ENCODE results near the gene NOX3. TPM values are rescaled to one million over a fixed set of nuclear protein-coding genes. Genes with fewer than 3 reads are reported as not detected.

NOX3 gene
- total and polyA plus RNA-seq, 2 of the 8 experiments (the other 6 are each of a cell fraction or from before 2014, with no cell fraction given), result not detected

DNA sequence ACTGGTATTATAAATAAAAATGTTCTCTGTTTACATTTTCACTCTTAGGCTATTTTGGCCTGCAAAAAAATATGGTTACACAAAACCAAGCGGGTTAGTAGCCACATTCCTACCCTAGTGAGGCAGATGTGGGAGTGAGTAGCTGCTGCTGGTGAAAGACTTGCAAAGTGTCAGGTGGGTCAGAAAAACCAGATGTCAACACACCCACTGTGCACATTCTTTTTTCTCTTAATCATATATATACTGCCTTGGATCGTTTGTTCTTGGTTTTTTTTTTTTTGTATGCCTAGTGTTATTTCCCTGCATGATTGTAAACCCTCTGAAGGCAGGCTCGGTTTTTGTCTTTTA lies 73.3 kb downstream of the NOX3 start:
- H3K4me2 ChIP-seq (ENCODE audit: insufficient read depth in 1 of 2, low read depth in 2 of 2, low read length in 2 of 2), result no peak overlapping the region
- H3K36me3 ChIP-seq (ENCODE audit: control insufficient read depth in 2 of 4, insufficient read depth in 4 of 4, low read length in 3 of 4), result no peaks in the 10 kb centered on the region
- H4K20me1 ChIP-seq (replicated peaks in 1 of 2; ENCODE audit: control insufficient read depth in 1 of 2, insufficient read depth in 2 of 2, low read length in 2 of 2), result no peaks in the 10 kb centered on the region
- no peak overlapping the region for H3K56ac ChIP-seq (replicated peaks; ENCODE audit: insufficient read length, low read depth, low read length)
- H2BK120ac ChIP-seq (replicated peaks; ENCODE audit: low read depth, low read length), result no peak overlapping the region
- ChIA-PET CTCF (ENCODE audit: partially characterized antibody) (interaction anchor here (0.7 to 1.5 kb wide), 2 partner anchors 16 to 64 kb away, joined by 3 to 5 read pairs; no protein-coding TSS in a partner anchor), POLR2A (ENCODE audit: partially characterized antibody) (no interaction called here)
- no peak overlapping the region for H2BK5ac ChIP-seq (ENCODE audit: low read depth, low read length)
- no peaks in the 10 kb centered on the region for H3K79me1 ChIP-seq (ENCODE audit: low read depth, low read length)
- no peak overlapping the region for H3K4me3 ChIP-seq (ENCODE audit: extremely low read depth in 1 of 4, insufficient read depth in 2 of 4, low read depth in 3 of 4, low read length in 4 of 4)
- no peaks in the 10 kb centered on the region for H3K4me1 ChIP-seq (replicated peaks in 1 of 4; ENCODE audit: control insufficient read depth in 3 of 4, insufficient read depth in 4 of 4, low read length in 3 of 4)
- FAIRE-seq (no peak), DNase-seq (ENCODE audit: low read depth in 1 of 2, low spot score in 2 of 2) (no peak)
- H3K27me3 ChIP-seq (replicated peaks in 1 of 4; ENCODE audit: control insufficient read depth in 3 of 4, extremely low read depth in 1 of 4, insufficient read depth in 3 of 4, low read length in 3 of 4), result no peaks in the 10 kb centered on the region
- H3K9me3 ChIP-seq (ENCODE audit: insufficient read depth in 2 of 2, low read depth in 1 of 2, low read length in 1 of 2), result no peaks in the 10 kb centered on the region
- H2BK15ac ChIP-seq (ENCODE audit: low read length), result no peak overlapping the region
- H4K91ac ChIP-seq (replicated peaks; ENCODE audit: insufficient read length, low read length), result no peak overlapping the region
- H3K4ac ChIP-seq (replicated peaks; ENCODE audit: insufficient read length, low read depth, low read length), result no peak overlapping the region
- H2AK5ac ChIP-seq (ENCODE audit: low read depth, low read length), result no peak overlapping the region
- H3K27ac ChIP-seq (ENCODE audit: low read depth, low read length), result no peak overlapping the region
- H3K79me2 ChIP-seq (ENCODE audit: control insufficient read depth in 1 of 2, insufficient read depth in 2 of 2, low read length in 2 of 2), result no peaks in the 10 kb centered on the region
- 81% methylated on average over 3 of the region's 3 CpGs; no CpG with 5 or more reads in 1 of the 2 experiments for WGBS, 2 experiments (ENCODE audit: extremely low coverage in 1 of 2, insufficient coverage in 1 of 2, insufficient read length in 1 of 2, insufficient replicate concordance in 2 of 2, low coverage in 1 of 2, low lambda C conversion rate in 2 of 2, missing lambda C conversion rate in 1 of 2)
- H2BK12ac ChIP-seq (ENCODE audit: low read depth, low read length), result no peak overlapping the region
- no peak overlapping the region for H3K18ac ChIP-seq (ENCODE audit: extremely low read depth, low read length)
- H3K14ac ChIP-seq (ENCODE audit: insufficient read length), result no peak overlapping the region
- H4K8ac ChIP-seq (ENCODE audit: extremely low read depth, insufficient read depth, low read length), result no peak overlapping the region
- H2AFZ ChIP-seq (ENCODE audit: low read length), result no peak overlapping the region
- no peak for TF ChIP-seq SP4 (IDR thresholded peaks at IDR 0.05; ENCODE audit: low read length)
- TF ChIP-seq RAD21 (IDR thresholded peaks at IDR 0.05 in 1 of 2, conservative IDR thresholded peaks at IDR 0.05 in 1 of 2; ENCODE audit: low read depth in 2 of 2, low read length in 2 of 2), result no peak
- no peak overlapping the region for H3K23ac ChIP-seq (ENCODE audit: insufficient read length)
- H4K5ac ChIP-seq (ENCODE audit: insufficient read length, low read depth, low read length), result no peak overlapping the region
- H2BK20ac ChIP-seq (ENCODE audit: low read length), result no peak overlapping the region
- no peak overlapping the region for H3K9ac ChIP-seq (replicated peaks in 1 of 4; ENCODE audit: extremely low read depth in 1 of 4, low read depth in 3 of 4, low read length in 3 of 4)
- no peaks in the 10 kb centered on the region for H3K23me2 ChIP-seq (ENCODE audit: low read depth, low read length)
